Activated CD8-positive, alpha-beta memory T cell treated with anti-CD3 and anti-CD28 coated beads for 4 hours (primary cell): ENCODE measurements around the gene UPK1A.
A peak's percentile ranks its signal among the peaks of the same experiment; 100 is the strongest.
"Not testable (repeated sequence)": the region's sequence is repeated elsewhere in the genome, so short reads cannot be mapped to it uniquely, and the experiment has no call there.

ENCODE experiments used
- DNase-seq, 2 donors: peaks; one replicate each; pipeline ENCODE4 v3.0.0-alpha.2; 2020; ENCODE audit warnings: low read depth in 2 of 2

UPK1A gene

DNA sequence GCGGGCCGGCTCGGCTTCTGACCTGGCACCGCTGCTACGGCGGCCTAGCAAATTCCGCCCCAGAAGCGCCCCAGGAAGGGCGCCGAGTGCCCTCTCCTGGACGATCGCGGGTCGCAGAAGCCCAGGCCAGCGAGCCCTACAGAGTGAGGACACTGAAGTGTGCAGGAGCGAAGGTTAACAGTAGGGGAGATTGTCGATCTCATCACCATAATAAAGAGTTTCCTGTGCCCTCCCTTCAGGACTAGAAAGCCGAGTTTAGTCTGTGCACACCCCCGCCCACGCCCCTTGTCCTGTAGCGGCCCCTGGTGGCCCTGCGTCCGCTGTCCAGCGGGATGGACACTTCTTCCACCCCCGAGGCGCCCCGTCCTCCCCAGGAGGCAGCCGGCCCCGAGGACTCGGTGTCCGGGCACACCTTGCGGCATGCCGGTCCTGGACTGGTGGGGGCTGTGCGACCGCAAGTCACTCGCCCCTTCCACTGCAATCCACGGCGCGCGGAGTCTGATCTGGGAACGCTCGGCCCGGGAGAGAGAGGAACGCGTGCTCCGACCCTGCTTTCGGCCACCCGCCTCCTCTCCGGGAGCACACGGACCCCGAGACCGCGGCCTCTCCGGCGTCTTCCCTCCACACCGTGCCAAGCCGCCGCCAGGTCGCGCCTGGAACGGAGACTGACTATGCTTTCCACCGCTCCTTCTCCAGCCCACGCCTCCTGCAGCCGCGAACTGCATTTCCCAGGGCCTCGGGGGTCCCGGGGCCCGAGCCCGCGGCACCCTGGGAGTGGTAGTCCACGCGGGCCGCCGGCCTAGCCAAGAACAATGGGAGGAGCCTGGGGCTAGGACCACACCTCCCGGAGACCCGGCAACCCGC, 50.7 kb downstream of the UPK1A start:
- DNase-seq: peak; percentile 91 to 95

DNA sequence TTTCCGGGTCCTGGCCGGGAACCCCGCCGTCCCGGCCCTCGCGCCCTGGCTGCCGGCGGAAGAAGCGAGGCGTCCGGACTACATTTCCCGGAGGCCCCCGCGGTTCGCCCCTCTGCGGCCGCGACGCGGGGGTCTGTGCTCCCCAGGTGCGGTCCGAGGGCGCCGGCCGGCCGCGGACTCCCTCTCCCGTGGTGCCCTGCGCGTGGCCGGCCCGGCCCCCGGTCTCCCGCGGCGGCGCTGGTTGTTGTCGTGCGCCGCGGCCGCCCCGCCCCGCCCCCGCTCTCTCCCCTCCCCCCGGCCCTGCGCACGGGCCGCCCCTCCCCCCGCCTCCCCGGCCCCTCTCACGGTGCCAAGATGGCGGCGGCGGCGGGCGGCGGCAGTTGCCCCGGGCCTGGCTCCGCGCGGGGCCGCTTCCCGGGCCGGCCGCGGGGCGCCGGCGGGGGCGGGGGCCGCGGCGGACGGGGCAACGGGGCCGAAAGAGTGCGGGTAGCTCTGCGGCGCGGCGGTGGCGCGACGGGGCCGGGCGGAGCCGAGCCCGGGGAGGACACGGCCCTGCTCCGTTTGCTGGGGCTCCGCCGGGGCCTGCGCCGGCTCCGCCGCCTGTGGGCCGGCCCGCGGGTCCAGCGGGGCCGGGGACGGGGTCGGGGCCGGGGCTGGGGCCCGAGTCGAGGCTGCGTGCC, 51.5 kb downstream of the UPK1A start, which contains the start of gene KMT2B:
Gene KMT2B, plus strand, starts transcription at position 339 of the 680 bp plus-strand sequence. Its CDS starts 16 bp downstream, at position 355.
- DNase-seq: no peak

- peak; percentile 43 to 52 for DNase-seq
Measured at GRCh38 chr19:35718345-35719041, 52.2 kb downstream of the UPK1A start.

GRCh38 chr19:35719402-35720162, 53.3 kb downstream of the UPK1A start:
- no peak for DNase-seq

DNA sequence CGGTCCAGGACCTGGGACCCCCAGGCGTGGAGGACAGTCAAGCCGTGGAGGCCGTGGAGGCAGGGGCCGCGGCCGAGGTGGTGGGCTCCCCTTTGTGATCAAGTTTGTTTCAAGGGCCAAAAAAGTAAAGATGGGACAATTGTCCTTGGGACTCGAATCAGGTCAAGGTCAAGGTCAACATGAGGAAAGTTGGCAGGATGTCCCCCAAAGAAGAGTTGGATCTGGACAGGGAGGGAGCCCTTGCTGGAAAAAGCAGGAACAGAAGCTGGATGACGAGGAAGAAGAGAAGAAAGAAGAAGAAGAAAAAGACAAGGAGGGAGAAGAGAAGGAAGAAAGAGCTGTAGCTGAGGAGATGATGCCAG, 53.8 kb downstream of the UPK1A start:
- DNase-seq: no peak

GRCh38 chr19:35720648-35721047, 54.3 kb downstream of the UPK1A start:
- no peak for DNase-seq

DNA sequence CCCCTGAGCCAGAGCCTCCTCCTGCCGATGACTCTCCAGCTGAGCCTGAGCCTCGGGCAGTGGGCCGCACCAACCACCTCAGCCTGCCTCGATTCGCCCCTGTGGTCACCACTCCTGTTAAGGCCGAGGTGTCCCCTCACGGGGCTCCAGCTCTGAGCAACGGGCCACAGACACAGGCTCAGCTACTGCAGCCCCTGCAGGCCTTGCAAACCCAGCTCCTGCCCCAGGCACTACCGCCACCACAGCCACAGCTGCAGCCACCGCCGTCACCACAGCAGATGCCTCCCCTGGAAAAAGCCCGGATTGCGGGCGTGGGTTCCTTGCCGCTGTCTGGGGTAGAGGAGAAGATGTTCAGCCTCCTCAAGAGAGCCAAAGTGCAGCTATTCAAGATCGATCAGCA, 55.1 kb downstream of the UPK1A start:
- no peak for DNase-seq

- DNase-seq: no peak
Measured at GRCh38 chr19:35722461-35722860, 56.1 kb downstream of the UPK1A start.

DNA sequence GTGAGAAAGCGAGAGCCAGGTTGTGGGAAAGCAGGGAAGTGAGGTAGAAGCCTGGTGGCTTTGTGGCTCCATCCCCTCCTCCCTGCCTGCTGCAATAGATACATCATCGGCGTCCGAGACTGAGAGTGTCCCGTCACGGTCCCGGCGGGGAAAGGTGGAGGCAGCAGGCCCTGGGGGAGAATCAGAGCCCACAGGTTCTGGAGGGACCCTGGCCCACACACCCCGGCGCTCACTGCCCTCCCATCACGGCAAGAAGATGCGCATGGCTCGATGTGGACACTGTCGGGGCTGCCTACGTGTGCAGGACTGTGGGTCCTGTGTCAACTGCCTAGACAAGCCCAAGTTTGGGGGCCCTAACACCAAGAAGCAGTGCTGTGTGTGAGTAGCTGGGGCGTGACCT, 56.6 kb downstream of the UPK1A start:
- no peak for DNase-seq

DNA sequence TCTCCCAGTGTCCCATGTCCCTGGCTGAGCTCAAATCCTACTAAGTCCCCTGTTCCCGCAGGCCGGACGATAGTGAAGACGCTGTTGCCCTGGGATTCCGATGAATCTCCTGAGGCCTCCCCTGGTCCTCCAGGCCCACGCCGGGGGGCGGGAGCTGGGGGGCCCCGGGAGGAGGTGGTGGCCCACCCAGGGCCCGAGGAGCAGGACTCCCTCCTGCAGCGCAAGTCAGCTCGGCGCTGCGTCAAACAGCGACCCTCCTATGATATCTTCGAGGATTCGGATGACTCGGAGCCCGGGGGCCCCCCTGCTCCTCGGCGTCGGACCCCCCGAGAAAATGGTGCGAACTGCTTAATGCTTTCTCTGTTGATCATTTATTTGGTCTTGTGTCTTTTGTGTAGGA, 57.4 kb downstream of the UPK1A start:
- DNase-seq: no peak

DNA sequence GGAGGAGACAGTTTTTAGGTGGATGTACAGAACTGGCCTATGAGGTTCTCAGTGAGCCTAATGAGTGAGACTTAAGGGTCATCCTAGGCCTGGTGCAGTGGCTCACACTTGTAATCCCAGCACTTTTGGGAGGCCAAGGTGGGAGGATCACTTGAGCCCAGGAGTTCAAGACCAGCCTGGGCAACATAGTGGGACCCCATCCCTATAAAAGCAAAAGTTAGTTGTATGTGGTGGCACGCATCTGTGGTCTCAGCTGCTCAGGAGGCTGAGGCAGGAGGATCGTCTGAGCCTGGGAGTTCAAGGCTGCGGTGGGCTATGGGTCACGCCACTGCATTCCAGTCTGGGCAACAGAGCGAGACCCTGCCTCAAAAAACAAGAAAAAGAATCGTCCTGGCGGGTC, 57.8 kb downstream of the UPK1A start:
- not testable (repeated sequence) for DNase-seq

DNA sequence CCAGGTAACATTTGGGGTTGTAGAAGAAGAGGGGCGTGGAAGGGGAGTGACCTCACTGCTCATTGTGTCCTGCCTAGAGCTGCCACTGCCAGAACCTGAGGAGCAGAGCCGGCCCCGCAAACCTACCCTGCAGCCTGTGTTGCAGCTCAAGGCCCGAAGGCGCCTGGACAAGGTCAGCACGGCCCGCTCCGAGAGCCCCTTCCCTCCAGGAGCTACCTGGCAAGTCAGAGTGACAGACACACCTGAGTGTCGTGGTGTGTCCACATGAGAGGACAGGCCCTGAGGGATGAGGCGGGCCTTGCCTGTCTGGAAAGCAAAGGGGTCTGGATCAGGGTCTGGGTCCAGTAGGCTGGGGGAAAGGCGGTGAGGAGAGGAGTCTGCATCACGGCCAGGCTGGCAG, 58.2 kb downstream of the UPK1A start:
- no peak for DNase-seq

GRCh38 chr19:35725216-35725861, 59.0 kb downstream of the UPK1A start:
- DNase-seq: no peak

GRCh38 chr19:35727053-35727955, 61.0 kb downstream of the UPK1A start:
- no peak for DNase-seq
